ENCODE data around the gene SLF2. TPM values are rescaled to one million over a fixed set of nuclear protein-coding genes. Genes with fewer than 3 reads are reported as not detected.

SLF2 gene
- total and polyA plus RNA-seq, 2 of the 8 experiments (the other 6 are each of a cell fraction or from before 2014, with no cell fraction given): 5.5 to 20.9 TPM

- TF ChIP-seq CHD7 (IDR thresholded peaks at IDR 0.05; ENCODE audit: insufficient replicate concordance, low read length) (no peak), BACH1 (IDR thresholded peaks at IDR 0.05; ENCODE audit: low read length) (no peak), CTCF (IDR thresholded peaks at IDR 0.05; ENCODE audit: control extremely low read depth in 1 of 3, insufficient read depth in 1 of 3, low read depth in 1 of 3, low read length in 3 of 3) (peak in 2 of 3 experiments; percentile 36 to 70; a peak in 2 of 4 replicates)
Measured at GRCh38 chr10:100934084-100934659, 21.4 kb downstream of the SLF2 start (continued).
